Memory B cell (primary cell): ENCODE results near the gene RASA2.

Experiments
- ATAC-seq: fragments of 150-1000 bp; cut with Tn5 transposase; 2 replicates; pipeline ENCODE4 v1.10.0; 2021; ENCODE audit warnings: low read depth, mild to moderate bottlenecking, moderate library complexity
- DNase-seq, 2 donors: peaks; one replicate each; pipeline ENCODE4 v3.0.0; 2022; ENCODE audit warnings: low spot score in 2 of 2
- H3K27ac Mint-ChIP-seq: one replicate; pipeline ENCODE4 v1.8.0; 2022; ENCODE audit warnings: mild to moderate bottlenecking, moderate library complexity, mixed read lengths
- H3K27me3 Mint-ChIP-seq: one replicate; pipeline ENCODE4 v1.8.0; 2022; ENCODE audit warnings: mixed read lengths
- H3K36me3 Mint-ChIP-seq: one replicate; pipeline ENCODE4 v1.8.0; 2022; ENCODE audit warnings: mild to moderate bottlenecking, mixed read lengths
- H3K4me1 Mint-ChIP-seq: one replicate; pipeline ENCODE4 v1.8.0; 2022; ENCODE audit warnings: mixed read lengths
- H3K4me3 Mint-ChIP-seq: one replicate; pipeline ENCODE4 v1.8.0; 2022; ENCODE audit warnings: mild to moderate bottlenecking, moderate library complexity, mixed read lengths
- H3K9me3 Mint-ChIP-seq: one replicate; pipeline ENCODE4 v1.8.0; 2022; ENCODE audit warnings: mixed read lengths

Gene RASA2

DNA sequence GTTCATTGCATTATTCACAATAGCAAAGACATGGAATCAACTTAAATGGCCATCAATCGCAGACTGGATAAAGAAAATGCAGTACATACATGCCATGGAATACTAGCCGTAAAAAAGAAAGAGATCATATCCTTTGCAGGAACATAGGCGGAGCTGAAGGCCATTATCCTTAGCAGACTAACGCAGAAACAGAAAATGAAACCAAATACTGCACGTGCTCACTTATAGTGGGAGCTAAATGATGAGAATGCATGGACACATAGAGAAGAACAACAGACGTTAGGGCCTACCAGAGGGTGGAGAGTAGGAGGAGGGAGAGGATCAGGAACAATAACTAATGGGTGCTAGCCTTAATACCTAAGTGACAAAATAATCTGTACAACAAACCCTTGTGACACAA, 57.9 kb downstream of the RASA2 start:
- no peak for DNase-seq
- Mint-ChIP-seq H3K9me3 (peaks cover 8% of the 10 kb centered on the region), H3K4me3 (no peak overlapping the region), H3K27me3 (no peaks in the 10 kb centered on the region), H3K36me3 (peaks cover 73% of the 10 kb centered on the region), H3K4me1 (peaks cover 20% of the 10 kb centered on the region), H3K27ac (no peak overlapping the region)
- no peak for ATAC-seq

DNA sequence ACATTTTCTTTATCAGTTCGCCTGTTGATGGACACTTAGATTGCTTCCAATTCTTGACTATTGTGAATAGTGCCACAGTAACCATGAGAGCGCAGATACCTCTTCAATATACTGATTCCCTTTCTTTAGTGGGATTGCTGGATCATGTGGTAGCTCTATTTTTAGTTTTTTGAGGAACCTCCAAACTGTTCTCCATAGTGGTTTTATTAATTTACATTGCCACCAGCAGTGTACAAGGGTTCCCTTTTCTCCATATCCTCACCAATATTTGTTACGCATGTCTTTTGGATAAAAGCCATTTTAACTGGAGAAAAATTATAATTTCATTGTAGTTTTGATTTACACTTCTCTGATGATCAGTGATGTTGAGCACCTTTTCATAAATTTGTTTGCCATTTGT, 59.3 kb downstream of the RASA2 start:
- DNase-seq (no peak), ATAC-seq (no peak)
- H3K4me1 Mint-ChIP-seq, result peaks cover 22% of the 10 kb centered on the region
- peaks cover 74% of the 10 kb centered on the region for H3K36me3 Mint-ChIP-seq
- H3K27ac Mint-ChIP-seq, result no peak overlapping the region
- no peaks in the 10 kb centered on the region for H3K27me3 Mint-ChIP-seq
- H3K9me3 Mint-ChIP-seq, result peaks cover 8% of the 10 kb centered on the region
- no peak overlapping the region for H3K4me3 Mint-ChIP-seq

DNA sequence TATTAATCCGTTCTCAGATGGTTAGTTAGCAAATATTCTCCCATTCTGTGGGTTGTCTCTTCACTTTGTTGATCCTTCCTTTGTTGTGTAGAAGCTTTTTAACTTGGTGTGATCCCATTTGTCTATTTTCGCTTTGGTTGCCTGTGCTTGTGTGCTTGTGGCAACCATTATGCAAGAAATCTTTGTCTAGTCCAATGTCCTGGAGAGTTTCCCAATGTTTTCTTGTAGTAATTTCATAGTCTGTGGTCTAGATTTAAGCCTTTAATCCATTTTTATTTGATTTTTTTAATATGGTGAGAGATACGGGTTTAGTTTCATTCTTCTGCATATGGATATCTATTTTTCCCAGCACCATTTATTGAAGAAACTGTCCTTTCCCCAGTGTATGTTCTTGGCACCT, 59.8 kb downstream of the RASA2 start:
- DNase-seq (no peak), ATAC-seq (no peak)
- peaks cover 72% of the 10 kb centered on the region for H3K36me3 Mint-ChIP-seq
- H3K4me1 Mint-ChIP-seq, result peaks cover 24% of the 10 kb centered on the region
- H3K27me3 Mint-ChIP-seq, result no peaks in the 10 kb centered on the region
- no peak overlapping the region for H3K27ac Mint-ChIP-seq
- H3K9me3 Mint-ChIP-seq, result peaks cover 8% of the 10 kb centered on the region
- no peak overlapping the region for H3K4me3 Mint-ChIP-seq

DNA sequence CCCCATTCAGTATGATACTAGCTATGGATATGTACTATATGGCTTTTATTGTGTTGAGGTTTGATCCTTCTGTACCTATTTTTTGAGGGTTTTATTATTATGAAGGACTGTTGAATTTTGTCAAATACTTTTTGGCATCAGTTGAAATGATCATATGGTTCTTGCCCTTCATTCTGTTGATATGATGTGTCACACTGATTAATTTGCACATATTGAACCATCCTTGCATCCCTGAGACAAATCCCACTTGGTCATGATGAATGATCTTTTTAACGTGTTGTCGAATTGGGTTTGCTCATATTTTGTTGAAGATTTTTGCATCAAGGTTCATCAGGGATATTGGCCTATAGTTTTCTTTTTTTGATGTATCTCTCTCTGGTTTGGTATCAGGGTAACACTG, 61.0 kb downstream of the RASA2 start:
- Mint-ChIP-seq H3K4me3 (no peak overlapping the region), H3K27me3 (no peaks in the 10 kb centered on the region), H3K4me1 (peaks cover 24% of the 10 kb centered on the region), H3K9me3 (peaks cover 8% of the 10 kb centered on the region), H3K27ac (no peak overlapping the region), H3K36me3 (peaks cover 65% of the 10 kb centered on the region)
- no peak for DNase-seq
- no peak for ATAC-seq

DNA sequence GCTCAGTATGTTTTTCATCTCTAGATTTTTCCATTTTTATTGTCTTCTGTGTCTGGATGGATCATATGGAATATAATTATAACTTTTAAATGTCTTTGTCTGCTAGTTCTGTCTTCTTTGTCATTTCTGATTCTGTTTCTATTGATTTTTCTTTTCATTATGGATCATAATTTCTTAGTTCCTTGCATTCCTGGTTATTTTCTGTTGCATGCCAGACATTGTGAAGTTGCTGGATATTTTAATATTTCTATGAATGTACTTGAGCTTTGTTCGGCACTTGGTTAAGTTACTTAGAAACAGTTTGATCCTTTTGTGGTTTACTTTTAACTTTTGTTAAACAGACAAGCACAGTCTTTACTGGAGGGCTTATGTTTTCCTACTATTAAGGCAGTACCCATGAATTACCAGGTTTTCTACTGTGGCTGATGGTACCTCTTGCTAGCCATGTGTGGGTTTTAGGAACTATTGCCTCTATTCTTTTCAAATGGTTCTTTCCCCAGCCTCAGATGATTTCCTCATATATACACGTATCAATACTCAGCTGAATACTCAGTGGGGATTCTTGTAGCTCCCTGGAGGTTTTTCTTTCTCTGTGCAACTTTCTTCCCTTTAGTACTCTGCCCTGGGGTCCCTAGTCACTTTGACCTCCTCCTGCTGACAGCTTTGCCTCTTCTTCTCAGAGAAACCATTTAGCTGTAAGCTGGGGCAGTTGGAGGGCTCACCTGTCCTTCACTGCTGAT, 64.3 kb downstream of the RASA2 start:
- Mint-ChIP-seq H3K27me3 (no peaks in the 10 kb centered on the region), H3K4me1 (peaks cover 17% of the 10 kb centered on the region), H3K27ac (peak overlapping the region; percentile 64), H3K9me3 (peaks cover 3% of the 10 kb centered on the region), H3K4me3 (no peak overlapping the region), H3K36me3 (peaks cover 39% of the 10 kb centered on the region)
- no peak for DNase-seq
- peak; percentile 24 for ATAC-seq

DNA sequence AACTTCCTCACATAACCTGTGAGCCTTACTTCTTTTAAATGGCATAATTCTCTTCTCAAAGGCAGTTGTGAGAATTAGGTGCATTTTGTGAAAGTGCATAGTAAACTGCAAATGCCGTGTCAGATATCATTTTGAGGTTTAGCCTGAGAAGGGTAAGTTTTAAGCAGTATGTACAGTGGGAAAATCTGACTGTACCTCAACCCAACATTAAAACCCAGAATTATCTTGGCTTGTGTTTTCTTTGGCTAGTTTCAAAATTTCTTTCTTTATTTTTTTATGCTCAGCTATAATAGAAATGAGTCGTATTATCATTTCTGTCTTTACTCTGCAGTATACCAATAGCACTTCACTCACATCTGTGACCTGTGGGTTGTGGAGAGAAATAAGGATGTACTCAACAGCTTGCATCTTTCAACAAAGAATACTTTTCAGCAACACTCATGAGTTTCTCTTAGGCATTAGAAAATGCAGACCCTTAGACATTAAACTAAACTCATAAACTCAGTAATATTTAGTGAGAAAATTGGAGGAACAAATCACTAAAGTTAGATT, 65.7 kb downstream of the RASA2 start:
- peaks cover 17% of the 10 kb centered on the region for H3K4me1 Mint-ChIP-seq
- H3K27me3 Mint-ChIP-seq, result no peaks in the 10 kb centered on the region
- no peak overlapping the region for H3K4me3 Mint-ChIP-seq
- peaks cover 30% of the 10 kb centered on the region for H3K36me3 Mint-ChIP-seq
- DNase-seq (no peak), ATAC-seq (no peak)
- no peak overlapping the region for H3K27ac Mint-ChIP-seq
- no peaks in the 10 kb centered on the region for H3K9me3 Mint-ChIP-seq

DNA sequence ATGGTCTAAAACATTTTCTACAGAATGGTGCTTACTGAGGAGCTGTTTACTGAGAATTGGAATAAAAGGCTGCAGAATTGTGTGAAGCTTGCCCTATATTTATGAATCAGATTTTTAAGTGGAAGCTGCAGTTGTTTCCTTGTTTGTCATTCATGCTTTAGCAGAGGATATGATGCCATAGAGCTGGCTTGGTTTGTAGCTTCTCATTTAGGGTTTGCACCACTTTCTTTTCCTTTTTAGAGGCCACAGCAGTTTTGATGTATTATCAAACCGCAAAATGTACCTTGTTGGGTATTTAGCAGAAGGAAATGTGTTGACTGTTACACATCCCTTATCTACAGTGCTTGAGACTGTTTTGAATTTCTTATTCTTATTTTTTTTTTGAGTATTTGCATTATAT, 66.2 kb downstream of the RASA2 start:
- H3K27ac Mint-ChIP-seq, result no peak overlapping the region
- H3K9me3 Mint-ChIP-seq, result no peaks in the 10 kb centered on the region
- H3K27me3 Mint-ChIP-seq, result no peaks in the 10 kb centered on the region
- DNase-seq (no peak), ATAC-seq (no peak)
- peaks cover 25% of the 10 kb centered on the region for H3K36me3 Mint-ChIP-seq
- peaks cover 17% of the 10 kb centered on the region for H3K4me1 Mint-ChIP-seq
- H3K4me3 Mint-ChIP-seq, result no peak overlapping the region

DNA sequence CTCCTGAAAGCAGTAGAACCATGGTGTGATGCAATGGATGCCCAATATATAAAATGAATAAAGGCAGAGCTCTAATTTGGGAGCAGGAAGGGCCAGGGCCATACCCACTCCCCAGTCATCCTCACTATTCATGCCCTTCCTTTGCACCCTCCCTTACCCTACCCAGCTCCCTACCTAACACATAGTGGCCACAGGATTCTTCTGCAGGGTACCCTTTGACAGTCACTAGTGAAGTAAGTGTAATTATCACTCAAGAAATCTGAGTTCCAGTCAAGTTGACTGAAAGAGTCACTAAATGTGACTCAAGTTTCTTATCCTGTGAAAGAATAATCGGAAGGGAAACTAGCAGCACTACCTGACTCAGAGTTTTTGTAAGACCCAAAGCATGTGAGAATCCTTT, 69.2 kb downstream of the RASA2 start:
- Mint-ChIP-seq H3K36me3 (peaks cover 7% of the 10 kb centered on the region), H3K27ac (no peak overlapping the region), H3K4me1 (peaks cover 3% of the 10 kb centered on the region), H3K4me3 (no peak overlapping the region), H3K27me3 (no peaks in the 10 kb centered on the region), H3K9me3 (no peaks in the 10 kb centered on the region)
- no peak for DNase-seq
- ATAC-seq, result no peak

DNA sequence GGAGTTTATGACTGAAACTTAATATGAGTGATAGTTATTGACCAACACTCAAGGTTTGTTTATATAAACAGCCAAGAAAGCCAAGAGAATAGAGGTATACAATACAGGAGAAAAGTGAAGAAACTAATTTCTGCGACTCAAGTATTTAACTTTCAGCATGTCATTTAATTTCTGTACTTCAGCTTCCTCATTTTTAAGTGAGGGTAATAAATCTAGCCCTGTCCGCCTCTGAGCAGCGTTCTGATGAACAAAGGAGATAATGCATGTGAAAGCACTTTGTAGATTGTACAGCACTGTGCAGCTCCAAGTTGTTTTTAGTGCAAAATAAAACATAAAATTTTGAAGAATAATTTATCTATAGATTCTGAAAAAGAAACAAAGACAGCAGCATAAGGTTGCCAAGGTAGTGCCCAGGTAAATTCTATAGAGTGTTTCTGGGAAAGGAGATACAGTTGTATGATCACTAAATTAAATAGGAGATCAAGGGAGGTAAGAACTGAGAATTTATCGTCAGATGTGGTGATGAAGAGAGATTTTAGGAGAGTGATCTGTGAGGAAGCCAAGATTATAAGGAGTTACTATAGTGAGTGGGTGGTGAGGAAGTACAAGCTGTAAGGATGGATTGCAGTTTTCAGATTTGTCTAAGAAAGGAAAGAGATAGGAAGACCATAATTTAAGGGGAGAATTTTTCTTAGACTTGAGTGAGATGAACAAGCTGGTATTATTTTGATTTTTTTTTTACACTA, 71.3 kb downstream of the RASA2 start:
- Mint-ChIP-seq H3K36me3 (peaks cover 9% of the 10 kb centered on the region), H3K4me3 (no peak overlapping the region), H3K27me3 (no peaks in the 10 kb centered on the region), H3K4me1 (no peaks in the 10 kb centered on the region), H3K9me3 (no peaks in the 10 kb centered on the region), H3K27ac (no peak overlapping the region)
- ATAC-seq, result no peak
- no peak for DNase-seq

DNA sequence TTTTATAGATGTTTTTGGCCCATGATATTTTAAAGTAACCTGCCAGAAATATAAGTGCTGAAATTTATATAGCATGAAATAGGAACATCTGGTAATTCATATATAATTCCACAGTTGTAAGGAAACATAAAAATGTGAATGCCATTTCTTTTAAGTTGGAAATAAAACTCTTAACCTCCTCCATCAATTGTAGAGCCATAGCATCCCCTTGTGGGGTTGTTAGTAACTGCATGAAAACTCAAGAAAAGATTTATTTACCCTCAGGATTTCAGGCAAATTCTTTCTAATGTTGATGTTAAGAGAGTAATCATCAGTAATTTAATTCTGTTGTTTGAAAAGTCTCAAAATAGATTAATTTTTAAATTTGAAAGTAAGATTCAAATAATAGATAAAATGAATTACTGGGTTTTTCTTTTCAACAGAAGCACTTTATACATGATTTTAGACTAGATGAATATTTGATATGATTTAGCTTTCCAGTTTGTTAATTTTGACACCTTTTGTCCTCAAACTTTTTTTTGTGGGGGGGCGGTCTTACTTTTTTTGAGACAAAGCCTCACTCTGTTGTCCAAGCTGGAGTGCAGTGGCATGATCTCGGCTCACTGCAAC, 74.7 kb downstream of the RASA2 start:
- no peaks in the 10 kb centered on the region for H3K4me1 Mint-ChIP-seq
- ATAC-seq (peak; percentile 44), DNase-seq (peak; percentile 43 to 63)
- H3K27me3 Mint-ChIP-seq, result no peaks in the 10 kb centered on the region
- H3K36me3 Mint-ChIP-seq, result peaks cover 19% of the 10 kb centered on the region
- H3K9me3 Mint-ChIP-seq, result no peaks in the 10 kb centered on the region
- no peak overlapping the region for H3K27ac Mint-ChIP-seq
- H3K4me3 Mint-ChIP-seq, result no peak overlapping the region

DNA sequence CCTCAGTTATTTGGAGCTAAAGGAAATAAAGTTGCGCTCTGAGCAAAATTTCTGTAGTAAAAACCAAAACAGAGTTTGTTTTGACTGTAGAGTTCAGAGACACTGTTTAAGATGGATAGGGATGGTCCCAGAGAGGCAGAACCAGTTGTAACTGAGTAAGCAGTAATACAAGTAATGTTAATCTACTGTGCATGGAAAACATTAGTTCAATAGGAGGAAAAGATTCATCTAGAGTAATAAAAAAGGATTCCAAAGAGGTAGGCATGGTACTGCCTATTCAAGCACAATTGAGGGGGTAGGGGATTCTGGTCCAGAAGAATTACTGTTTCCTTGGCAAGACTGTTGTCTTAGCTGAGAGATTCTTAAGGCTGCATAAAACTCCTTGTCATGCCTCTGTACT, 77.4 kb downstream of the RASA2 start:
- H3K4me3 Mint-ChIP-seq, result no peak overlapping the region
- no peaks in the 10 kb centered on the region for H3K9me3 Mint-ChIP-seq
- peaks cover 17% of the 10 kb centered on the region for H3K36me3 Mint-ChIP-seq
- no peaks in the 10 kb centered on the region for H3K27me3 Mint-ChIP-seq
- DNase-seq, result no peak
- peak overlapping the region; percentile 28 for H3K27ac Mint-ChIP-seq
- H3K4me1 Mint-ChIP-seq, result no peaks in the 10 kb centered on the region
- no peak for ATAC-seq

DNA sequence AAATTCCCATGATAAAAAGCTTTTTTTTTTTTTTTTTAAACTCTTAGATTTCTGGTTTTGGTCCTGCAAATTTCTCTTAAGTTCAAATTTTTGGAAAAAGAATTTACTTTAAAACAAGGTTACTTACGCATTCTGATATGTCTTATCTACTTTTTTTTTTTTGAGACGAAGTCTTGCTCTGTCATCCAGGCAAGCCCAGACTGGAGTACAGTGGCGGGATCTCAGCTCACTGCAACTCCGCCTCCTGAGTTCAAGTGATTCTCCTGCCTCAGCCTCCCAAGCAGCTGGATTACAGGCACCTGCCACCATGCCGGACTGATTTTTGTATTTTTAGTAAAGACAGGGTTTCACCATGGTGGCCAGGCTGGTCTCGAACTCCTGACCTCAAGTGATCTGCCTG, 83.2 kb downstream of the RASA2 start:
- H3K4me1 Mint-ChIP-seq, result no peaks in the 10 kb centered on the region
- H3K27ac Mint-ChIP-seq, result no peak overlapping the region
- no peak overlapping the region for H3K4me3 Mint-ChIP-seq

DNA sequence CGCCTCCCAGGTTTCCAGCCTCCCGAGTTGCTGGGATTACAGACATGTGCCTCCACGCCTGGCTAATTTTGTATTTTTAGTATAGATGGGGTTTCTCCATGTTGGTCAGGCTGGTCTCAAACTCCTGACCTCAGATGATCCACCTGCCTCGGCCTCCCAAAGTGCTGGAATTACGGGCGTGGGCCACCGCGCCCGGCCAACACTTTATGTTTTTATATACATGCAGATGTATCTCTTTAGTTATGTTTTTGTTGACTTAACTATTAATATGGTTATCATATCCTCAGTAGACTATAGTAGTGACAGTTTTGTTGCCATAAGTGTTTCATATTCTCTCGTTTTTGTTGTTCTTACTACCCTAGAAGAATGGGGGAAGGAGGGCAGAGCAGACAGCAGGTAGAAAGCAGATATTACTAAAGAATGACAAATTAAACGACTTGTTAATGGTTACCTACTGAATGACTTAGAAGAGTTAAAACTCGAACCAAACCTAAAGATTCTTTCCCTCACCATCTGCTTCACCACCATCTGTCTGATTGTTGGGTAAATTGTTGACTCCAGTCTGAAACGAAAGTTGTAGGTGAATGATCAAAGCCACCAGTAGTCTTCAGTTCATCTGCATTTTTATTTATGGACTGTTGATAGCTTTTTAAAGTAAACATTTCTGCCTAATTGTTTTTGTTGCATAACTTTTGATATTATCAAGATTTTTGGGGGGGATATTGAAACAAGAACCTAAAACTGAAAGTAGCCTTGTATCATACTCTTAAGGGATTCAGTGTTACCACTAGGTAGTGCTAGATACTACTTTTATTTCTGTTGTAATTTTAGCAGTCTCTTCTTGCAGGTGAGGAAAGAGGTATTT, 89.3 kb downstream of the RASA2 start:
- H3K27me3 Mint-ChIP-seq, result no peaks in the 10 kb centered on the region
- no peaks in the 10 kb centered on the region for H3K9me3 Mint-ChIP-seq
- H3K4me1 Mint-ChIP-seq, result peaks cover 4% of the 10 kb centered on the region
- H3K27ac Mint-ChIP-seq, result peak overlapping the region; percentile 75
- DNase-seq, result no peak
- H3K4me3 Mint-ChIP-seq, result no peak overlapping the region
- ATAC-seq, result peak; percentile 77
- H3K36me3 Mint-ChIP-seq, result peaks cover 10% of the 10 kb centered on the region

More for the DNA sequence above, 83.2 kb downstream of the RASA2 start:
- ATAC-seq (no peak), DNase-seq (no peak)
- H3K27me3 Mint-ChIP-seq, result no peaks in the 10 kb centered on the region
- H3K9me3 Mint-ChIP-seq, result no peaks in the 10 kb centered on the region
- peaks cover 6% of the 10 kb centered on the region for H3K36me3 Mint-ChIP-seq

DNA sequence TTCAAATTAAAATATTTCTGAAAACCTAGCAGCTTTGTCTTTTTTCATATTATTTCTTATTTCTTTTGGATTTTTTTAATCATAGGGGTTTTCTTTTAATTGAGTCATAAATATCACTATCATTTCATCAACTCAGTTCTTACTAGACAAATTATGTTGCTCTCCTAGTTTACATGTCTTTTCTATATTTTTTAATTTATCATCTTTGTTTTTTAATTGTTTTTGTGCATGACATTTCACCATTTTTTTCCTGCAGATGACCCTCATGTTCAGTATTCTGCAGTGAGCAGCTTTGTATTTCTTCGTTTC, 89.9 kb downstream of the RASA2 start:
- Mint-ChIP-seq H3K27me3 (no peaks in the 10 kb centered on the region), H3K36me3 (peaks cover 12% of the 10 kb centered on the region), H3K4me3 (no peak overlapping the region), H3K27ac (peak overlapping the region; percentile 75), H3K9me3 (no peaks in the 10 kb centered on the region), H3K4me1 (peaks cover 4% of the 10 kb centered on the region)
- ATAC-seq (no peak), DNase-seq (no peak)
